H1 (cell line): ENCODE results near the gene HHAT. TPM values are rescaled to one million over a fixed set of nuclear protein-coding genes. Genes with fewer than 3 reads are reported as not detected.

Experiments used
- CTCF ChIA-PET: fragments of 300-600 bp; sonication (Branson Sonifier 250); formaldehyde crosslinking; loops from one replicate; lab custom pipeline; 2021; ENCODE audit not compliant: partially characterized antibody; lab: Charles Lee
- POLR2A ChIA-PET: fragments of 300-600 bp; sonication (Branson Sonifier 250); formaldehyde crosslinking; loops from one replicate; lab custom pipeline; 2021; ENCODE audit warnings: inconsistent platforms; ENCODE audit not compliant: partially characterized antibody; lab: Charles Lee
- DNase-seq, 2 experiments: peaks; one replicate each; pipeline versions ENCODE4 v3.0.0 to v3.0.0-alpha.2; 2010 to 2022; ENCODE audit warnings: low spot score in 2 of 2, low read depth in 1 of 2, mixed read lengths in 1 of 2
- FAIRE-seq: peaks from 2 replicates; lab custom pipeline; 2011; peaks lifted over from hg19 to GRCh38; lab: Jason Lieb, UNC
- H2AFZ ChIP-seq: 2 replicates; pipeline ENCODE4 v1.8.1; 2012; ENCODE audit warnings: low read length, inconsistent platforms
- H2AK5ac ChIP-seq: 2 replicates; pipeline ENCODE4 v1.6.1; 2013; ENCODE audit warnings: low read depth, low read length
- H2BK120ac ChIP-seq: replicated peaks from 2 replicates; pipeline ENCODE3; 2013; ENCODE audit warnings: low read depth, low read length, inconsistent platforms
- H2BK12ac ChIP-seq: 2 replicates; pipeline ENCODE4 v1.6.1; 2013; ENCODE audit warnings: low read depth, low read length
- H2BK15ac ChIP-seq: 2 replicates; pipeline ENCODE4 v1.6.1; 2013; ENCODE audit warnings: low read length
- H2BK20ac ChIP-seq: 2 replicates; pipeline ENCODE4 v1.6.1; 2013; ENCODE audit warnings: low read length
- H2BK5ac ChIP-seq: 2 replicates; pipeline ENCODE4 v1.6.1; 2013; ENCODE audit warnings: low read depth, low read length
- H3K14ac ChIP-seq: 2 replicates; pipeline ENCODE4 v1.6.1; 2013; ENCODE audit warnings: inconsistent platforms; ENCODE audit not compliant: insufficient read length
- H3K18ac ChIP-seq: 2 replicates; pipeline ENCODE4 v1.6.1; 2013; ENCODE audit warnings: low read length; ENCODE audit errors: extremely low read depth
- H3K23ac ChIP-seq: 2 replicates; pipeline ENCODE4 v1.6.1; 2013; ENCODE audit warnings: inconsistent platforms; ENCODE audit not compliant: insufficient read length
- H3K23me2 ChIP-seq: 2 replicates; pipeline ENCODE4 v1.6.1; 2013; ENCODE audit warnings: low read depth, low read length
- H3K27ac ChIP-seq: 2 replicates; pipeline ENCODE4 v1.6.1; 2011; ENCODE audit warnings: low read depth, low read length, inconsistent platforms
- H3K27me3 ChIP-seq, 4 experiments: replicated peaks in 1 of 4; 1 replicate in 1 of 4; 2 replicates in 3 of 4; pipeline versions ENCODE4 v1.6.1 to v1.8.1; 2011 to 2013; ENCODE audit warnings: low read length in 3 of 4, mild to moderate bottlenecking in 3 of 4, inconsistent platforms in 2 of 4, mixed read lengths in 2 of 4, moderate library complexity in 1 of 4; ENCODE audit not compliant: control insufficient read depth in 3 of 4, insufficient read depth in 3 of 4; ENCODE audit errors: extremely low read depth in 1 of 4
- H3K36me3 ChIP-seq, 4 experiments: 2 replicates each; pipeline versions ENCODE4 v1.6.1 to v1.8.1; 2011 to 2013; ENCODE audit warnings: mild to moderate bottlenecking in 4 of 4, low read length in 3 of 4, moderate library complexity in 2 of 4, control low read depth in 1 of 4, inconsistent platforms in 1 of 4; ENCODE audit not compliant: insufficient read depth in 4 of 4, control insufficient read depth in 2 of 4
- H3K4ac ChIP-seq: replicated peaks from 2 replicates; pipeline ENCODE3; 2013; ENCODE audit warnings: low read length, low read depth, mixed read lengths, inconsistent platforms; ENCODE audit not compliant: insufficient read length
- H3K4me1 ChIP-seq, 4 experiments: replicated peaks in 1 of 4; 1 replicate in 1 of 4; 2 replicates in 3 of 4; pipeline versions ENCODE4 v1.6.1 to v1.8.1; 2011 to 2013; ENCODE audit warnings: low read length in 3 of 4, inconsistent platforms in 2 of 4, mixed read lengths in 1 of 4; ENCODE audit not compliant: insufficient read depth in 4 of 4, control insufficient read depth in 3 of 4
- H3K4me2 ChIP-seq, 2 experiments: 2 replicates each; pipeline versions ENCODE4 v1.6.1 to v1.8.1; 2011 to 2013; ENCODE audit warnings: low read depth in 2 of 2, low read length in 2 of 2, control low read depth in 1 of 2, inconsistent platforms in 1 of 2, mild to moderate bottlenecking in 1 of 2; ENCODE audit not compliant: insufficient read depth in 1 of 2
- H3K4me3 ChIP-seq, 4 experiments: fragments of 200-600, 300-600 bp in 1 of 4; sonication (generic), shearing (Covaris generic), sonication (Bioruptor Twin) in 1 of 4; 2 replicates each; pipeline versions ENCODE4 v1.5.1 to v1.8.1; 2011 to 2016; ENCODE audit warnings: low read length in 4 of 4, low read depth in 3 of 4, control low read depth in 2 of 4, inconsistent platforms in 2 of 4, mild to moderate bottlenecking in 2 of 4, mixed read lengths in 1 of 4, moderate library complexity in 1 of 4; ENCODE audit not compliant: insufficient read depth in 2 of 4; ENCODE audit errors: extremely low read depth in 1 of 4
- H3K56ac ChIP-seq: replicated peaks from 2 replicates; pipeline ENCODE3; 2013; ENCODE audit warnings: low read depth, mild to moderate bottlenecking, mixed read lengths, low read length, inconsistent platforms; ENCODE audit not compliant: insufficient read length
- H3K79me1 ChIP-seq: 2 replicates; pipeline ENCODE4 v1.6.1; 2013; ENCODE audit warnings: low read depth, low read length, control low read depth
- H3K79me2 ChIP-seq, 2 experiments: 2 replicates each; pipeline versions ENCODE4 v1.6.1 to v1.8.1; 2012 to 2013; ENCODE audit warnings: low read length in 2 of 2, mild to moderate bottlenecking in 2 of 2, inconsistent platforms in 1 of 2; ENCODE audit not compliant: insufficient read depth in 2 of 2, control insufficient read depth in 1 of 2
- H3K9ac ChIP-seq, 4 experiments: replicated peaks in 1 of 4; 1 replicate in 1 of 4; 2 replicates in 3 of 4; pipeline versions ENCODE4 v1.6.1 to v1.8.1; 2011 to 2013; ENCODE audit warnings: low read depth in 3 of 4, low read length in 3 of 4, control low read depth in 2 of 4, mild to moderate bottlenecking in 2 of 4, moderate library complexity in 2 of 4, inconsistent platforms in 1 of 4; ENCODE audit errors: extremely low read depth in 1 of 4
- H3K9me3 ChIP-seq, 2 experiments: 2 replicates each; pipeline versions ENCODE4 v1.6.1 to v1.8.1; 2012 to 2013; ENCODE audit warnings: mild to moderate bottlenecking in 2 of 2, moderate library complexity in 2 of 2, control low read depth in 1 of 2, inconsistent platforms in 1 of 2, low read depth in 1 of 2, low read length in 1 of 2, mixed read lengths in 1 of 2; ENCODE audit not compliant: insufficient read depth in 2 of 2
- H4K20me1 ChIP-seq, 2 experiments: replicated peaks in 1 of 2; 2 replicates each; pipeline versions ENCODE3 to v1.8.1; 2011 to 2013; ENCODE audit warnings: inconsistent platforms in 2 of 2, low read length in 2 of 2, mild to moderate bottlenecking in 1 of 2; ENCODE audit not compliant: insufficient read depth in 2 of 2, control insufficient read depth in 1 of 2
- H4K5ac ChIP-seq: 2 replicates; pipeline ENCODE4 v1.6.1; 2013; ENCODE audit warnings: low read length, low read depth, mixed read lengths, inconsistent platforms; ENCODE audit not compliant: insufficient read length
- H4K8ac ChIP-seq: 2 replicates; pipeline ENCODE4 v1.8.0; 2013; ENCODE audit warnings: mild to moderate bottlenecking, moderate library complexity, low read length, inconsistent platforms; ENCODE audit not compliant: insufficient read depth; ENCODE audit errors: extremely low read depth
- H4K91ac ChIP-seq: replicated peaks from 2 replicates; pipeline ENCODE3; 2013; ENCODE audit warnings: low read length, mixed read lengths, inconsistent platforms; ENCODE audit not compliant: insufficient read length
- ATF3 ChIP-seq: IDR thresholded peaks from 2 replicates; pipeline ENCODE4 v1.6.1; 2011; ENCODE audit warnings: low read depth, mild to moderate bottlenecking, low read length; ENCODE audit not compliant: insufficient read depth
- CBX5 ChIP-seq: fragments of 300-800, 300-1000 bp; sonication (generic); IDR thresholded peaks from 2 replicates; pipeline ENCODE4 v1.7.1; 2016; ENCODE audit warnings: antibody characterized with exemption, low read length, low read depth
- CHD1 ChIP-seq: IDR thresholded peaks from 2 replicates; pipeline ENCODE4 v1.6.1; 2012; ENCODE audit warnings: low read depth, low read length, improper control_type of control experiment
- EP300 ChIP-seq, 2 experiments: IDR thresholded peaks; 1 replicate in 1 of 2; 2 replicates in 1 of 2; pipeline ENCODE4 v1.6.1; 2011 to 2012; ENCODE audit warnings: low read depth in 2 of 2, low read length in 2 of 2, mild to moderate bottlenecking in 2 of 2, borderline replicate concordance in 1 of 2, inconsistent platforms in 1 of 2, moderate library complexity in 1 of 2
- HDAC2 ChIP-seq, 2 experiments: fragments of 300-600 bp in 1 of 2; sonication (generic) in 1 of 2; IDR thresholded peaks; 2 replicates each; pipeline ENCODE4 v1.6.1; 2011 to 2012; ENCODE audit warnings: low read depth in 2 of 2, low read length in 2 of 2, mild to moderate bottlenecking in 2 of 2, moderate library complexity in 2 of 2, borderline replicate concordance in 1 of 2, inconsistent platforms in 1 of 2
- RAD21 ChIP-seq, 2 experiments: IDR thresholded peaks in 1 of 2; conservative IDR thresholded peaks in 1 of 2; 2 replicates each; pipeline ENCODE4 v1.6.1; 2011; ENCODE audit warnings: low read depth in 2 of 2, low read length in 2 of 2, improper control_type of control experiment in 1 of 2, inconsistent platforms in 1 of 2, mild to moderate bottlenecking in 1 of 2, moderate library complexity in 1 of 2
- SIX5 ChIP-seq: IDR thresholded peaks from 2 replicates; pipeline ENCODE4 v1.6.1; 2011; ENCODE audit warnings: mild to moderate bottlenecking, low read depth, low read length
- SUZ12 ChIP-seq: fragments of 200-600 bp; sonication (generic); IDR thresholded peaks from 2 replicates; pipeline ENCODE4 v1.6.1; 2012; ENCODE audit warnings: mild to moderate bottlenecking, inconsistent platforms, low read length, moderate library complexity, mixed read lengths
- TAF7 ChIP-seq: optimal IDR thresholded peaks from 2 replicates; pipeline ENCODE3; 2011; ENCODE audit warnings: low read depth, mild to moderate bottlenecking, inconsistent platforms, low read length, moderate library complexity, borderline replicate concordance
- TBP ChIP-seq: IDR thresholded peaks from 2 replicates; pipeline ENCODE4 v1.6.1; 2011; ENCODE audit warnings: low read depth, low read length, improper control_type of control experiment
- USF2 ChIP-seq: IDR thresholded peaks from 2 replicates; pipeline ENCODE4 v1.6.1; 2011; ENCODE audit warnings: low read length, improper control_type of control experiment
- ZNF274 ChIP-seq: IDR thresholded peaks from 2 replicates; pipeline ENCODE4 v1.7.0; 2012; ENCODE audit warnings: low read length, borderline replicate concordance; ENCODE audit errors: extremely low read depth
- polyA plus RNA-seq, 7 experiments: library from polyadenylated mRNA; depleted of rRNA in 3 of 7; stranded (reverse) in 5 of 7; unstranded in 2 of 7; fragments of >200 nt in 5 of 7; fragments of 200-250 nt in 2 of 7; gene quantifications; 1 replicate in 5 of 7; 2 replicates in 1 of 7; 4 replicates in 1 of 7; pipeline versions ENCODE4 v1.2.1 to v1.2.3, GENCODE V29; 2011 to 2013; ENCODE audit warnings: missing spikeins in 2 of 7, mixed read lengths in 2 of 7
- total RNA-seq: library from RNA; stranded (reverse); fragmentation: NEBNext Ultra II Directional; extraction: Animal tissue kit (Norgen Biotek cat#: 25700); gene quantifications from 2 replicates; pipeline ENCODE4 v1.2.1, GENCODE V29; 2021

HHAT gene
- total and polyA plus RNA-seq, 2 of the 8 experiments (the other 6 are each of a cell fraction or from before 2014, with no cell fraction given) = 0.15 to 0.51 TPM

- no peak overlapping the region for H2BK12ac ChIP-seq
- no peaks in the 10 kb centered on the region for H3K9me3 ChIP-seq
- H2BK5ac ChIP-seq = no peak overlapping the region
- no peak overlapping the region for H3K18ac ChIP-seq
- no peak overlapping the region for H2BK20ac ChIP-seq
- H3K4ac ChIP-seq = no peak overlapping the region
- no peak overlapping the region for H3K27ac ChIP-seq
- H3K27me3 ChIP-seq = no peaks in the 10 kb centered on the region
- no peaks in the 10 kb centered on the region for H4K20me1 ChIP-seq
- no peak overlapping the region for H4K5ac ChIP-seq
- no peak overlapping the region for H4K8ac ChIP-seq
- no peak overlapping the region for H2AFZ ChIP-seq
- no peaks in the 10 kb centered on the region for H3K23me2 ChIP-seq
- peaks cover 0 to 7% (median 3%) of the 10 kb centered on the region in 4 experiments; a peak in 3 of 7 replicates for H3K4me1 ChIP-seq
- FAIRE-seq (no peak), DNase-seq (no peak)
- H3K9ac ChIP-seq = no peak overlapping the region
- POLR2A ChIA-PET = interaction anchor here (1.2 to 3.9 kb wide), 2 partner anchors 75 kb away, joined by 3 to 14 read pairs; no protein-coding TSS in a partner anchor
- H2BK120ac ChIP-seq = no peak overlapping the region
- H2BK15ac ChIP-seq = no peak overlapping the region
- no peak overlapping the region for H4K91ac ChIP-seq
- CTCF ChIA-PET = interaction anchor here (0.6 to 4.7 kb wide), 8 partner anchors 13 to 550 kb away, joined by 3 to 43 read pairs (median 4); no protein-coding TSS in a partner anchor
- no peak overlapping the region for H2AK5ac ChIP-seq
- no peaks in the 10 kb centered on the region for H3K36me3 ChIP-seq
- no peak overlapping the region for H3K4me2 ChIP-seq
- H3K14ac ChIP-seq = no peak overlapping the region
- no peaks in the 10 kb centered on the region for H3K79me2 ChIP-seq
- no peak overlapping the region for H3K4me3 ChIP-seq
- no peaks in the 10 kb centered on the region for H3K79me1 ChIP-seq
- H3K56ac ChIP-seq = no peak overlapping the region
- H3K23ac ChIP-seq = no peak overlapping the region
- no peak for TF ChIP-seq HDAC2 (IDR thresholded peaks at IDR 0.05; ENCODE audit: borderline replicate concordance in 1 of 2, low read depth in 2 of 2, low read length in 2 of 2)
- TF ChIP-seq TAF7 = no peak
- no peak for TF ChIP-seq USF2
- no peak for TF ChIP-seq TBP
- no peak for TF ChIP-seq ATF3
- no peak for TF ChIP-seq ZNF274
- no peak for TF ChIP-seq EP300 (IDR thresholded peaks at IDR 0.05; ENCODE audit: borderline replicate concordance in 1 of 2, low read depth in 2 of 2, low read length in 2 of 2)
- TF ChIP-seq CHD1 = no peak
- TF ChIP-seq SUZ12 = no peak
- no peak for TF ChIP-seq RAD21 (IDR thresholded peaks at IDR 0.05 in 1 of 2, conservative IDR thresholded peaks at IDR 0.05 in 1 of 2; ENCODE audit: low read depth in 2 of 2, low read length in 2 of 2)
- TF ChIP-seq CBX5 = no peak
- no peak for TF ChIP-seq SIX5
Observed at GRCh38 chr1:210298936-210299335, 29.8 kb upstream of the HHAT start.
